SIG-M5 treated with dmso at 0.1 percent for 504 hours (cell line): ENCODE results near the gene SF3A2.

ENCODE experiments used
- DNase-seq: peaks from one replicate; lab custom pipeline; 2025; ENCODE audit not compliant: unreplicated experiment; lab: John Stamatoyannopoulos, UW

The SF3A2 gene

DNA sequence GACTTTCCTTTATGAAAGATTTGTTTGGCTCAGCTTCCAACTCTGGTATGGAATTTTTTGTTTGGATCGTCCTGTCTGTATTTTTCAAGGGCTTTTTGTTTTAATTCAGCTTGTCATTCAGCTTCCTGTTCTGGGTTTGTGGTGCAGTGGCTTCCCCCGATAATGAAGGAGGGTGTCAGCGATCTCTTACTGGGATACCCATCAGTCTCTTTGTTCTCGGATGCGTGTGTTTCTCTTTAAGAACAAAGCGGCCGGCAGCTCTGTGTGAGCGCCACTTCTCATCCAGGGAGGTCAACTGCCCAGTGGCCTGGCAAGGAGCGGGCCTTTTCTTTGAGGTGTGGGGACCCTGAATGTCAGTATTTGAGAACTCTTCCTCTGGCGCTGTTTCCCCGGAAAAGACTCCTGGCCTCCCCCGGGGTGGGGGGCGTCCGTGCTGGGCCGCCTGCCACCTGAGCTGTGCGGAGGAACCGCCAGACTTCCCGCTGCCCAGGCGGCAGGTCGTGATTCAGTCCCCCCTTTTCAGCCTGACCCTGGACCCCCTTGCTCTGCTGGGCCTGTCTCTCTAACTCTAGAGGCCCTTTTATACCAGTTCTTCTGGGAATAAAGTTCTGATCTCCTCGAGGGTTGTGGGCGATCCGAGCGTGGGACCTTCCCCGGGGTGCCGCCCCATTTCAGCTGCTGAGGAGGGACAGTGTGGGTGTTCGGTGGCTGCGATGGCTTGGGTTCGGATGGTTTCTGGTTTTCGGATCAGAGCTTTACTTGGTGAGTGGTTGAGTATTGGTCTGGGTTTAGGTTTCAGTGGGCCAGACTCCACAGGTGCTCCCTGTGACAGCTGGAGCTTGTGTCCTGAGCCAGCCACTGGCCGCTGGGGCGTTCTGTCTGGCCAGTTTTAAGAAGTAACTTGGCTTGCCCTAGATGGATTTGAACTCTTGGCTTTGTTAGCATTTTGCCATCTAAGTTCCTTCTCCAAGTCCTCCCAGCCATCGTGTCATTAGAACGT lies 3.4 kb downstream of the SF3A2 start:
- DNase-seq = no peak

DNA sequence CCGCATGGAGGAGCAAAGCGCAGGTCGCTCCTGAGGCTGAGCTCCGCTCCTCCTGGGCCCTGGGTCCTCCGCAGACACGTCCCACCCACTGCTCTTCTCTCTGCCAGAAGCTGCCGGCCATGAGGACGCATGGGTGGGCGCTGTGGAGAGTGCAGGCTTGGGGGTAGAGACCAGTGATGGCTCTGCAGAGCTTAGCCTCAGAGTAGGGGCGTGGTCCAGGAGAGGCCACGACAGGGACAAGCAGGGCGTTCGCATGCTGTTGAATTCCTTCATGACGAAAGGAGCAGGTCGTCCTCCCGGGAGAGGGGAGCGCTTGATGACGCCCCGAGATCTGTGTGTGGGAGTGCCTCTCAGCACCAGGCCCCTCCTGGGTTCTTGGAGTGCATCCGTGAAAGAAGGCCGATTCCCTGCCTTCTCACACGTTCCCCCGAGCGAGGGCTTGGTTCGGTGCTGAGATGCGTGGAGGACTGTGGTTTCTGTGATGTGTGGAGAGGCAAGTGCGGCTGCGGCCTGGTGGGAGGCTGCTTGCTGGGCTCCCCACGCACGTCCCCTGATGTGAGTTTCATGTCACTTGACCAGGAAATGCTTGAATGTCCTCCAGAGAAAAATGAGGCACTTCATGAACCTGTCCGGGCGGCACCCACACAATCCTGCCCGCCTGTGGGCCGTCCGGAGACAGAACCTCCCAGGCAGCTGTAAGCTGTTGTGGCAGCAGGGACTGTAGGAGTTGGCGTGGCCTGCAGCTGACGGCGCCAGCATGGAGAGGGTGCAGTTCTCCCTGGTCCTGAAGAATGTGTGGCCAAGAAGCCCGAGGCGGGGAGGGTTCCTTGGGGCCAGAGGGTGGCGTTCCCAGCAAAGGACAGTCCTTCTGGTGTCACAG lies 4.5 kb downstream of the SF3A2 start:
- no peak for DNase-seq

DNA sequence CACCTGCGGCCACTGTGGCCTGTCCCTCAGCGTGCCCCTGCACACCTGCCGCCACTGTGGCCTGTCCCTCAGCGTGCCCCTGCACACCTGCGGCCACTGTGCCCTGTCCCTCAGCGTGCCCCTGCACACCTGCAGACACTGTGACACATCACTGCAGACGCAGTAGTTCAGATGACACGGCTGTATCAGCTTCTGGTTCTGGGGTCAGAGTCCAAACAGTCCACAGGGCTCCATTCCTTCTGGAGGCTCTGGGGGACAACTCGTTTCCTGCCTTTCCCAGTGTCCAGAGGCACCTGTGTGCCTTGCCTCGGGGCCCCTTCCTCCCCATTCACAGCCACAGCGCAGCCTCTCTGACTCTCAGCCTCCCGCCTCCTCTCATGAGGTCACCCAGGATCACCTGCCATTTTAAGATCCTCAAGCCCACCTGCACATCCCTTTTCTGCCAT lies 5.5 kb downstream of the SF3A2 start:
- no peak for DNase-seq

DNA sequence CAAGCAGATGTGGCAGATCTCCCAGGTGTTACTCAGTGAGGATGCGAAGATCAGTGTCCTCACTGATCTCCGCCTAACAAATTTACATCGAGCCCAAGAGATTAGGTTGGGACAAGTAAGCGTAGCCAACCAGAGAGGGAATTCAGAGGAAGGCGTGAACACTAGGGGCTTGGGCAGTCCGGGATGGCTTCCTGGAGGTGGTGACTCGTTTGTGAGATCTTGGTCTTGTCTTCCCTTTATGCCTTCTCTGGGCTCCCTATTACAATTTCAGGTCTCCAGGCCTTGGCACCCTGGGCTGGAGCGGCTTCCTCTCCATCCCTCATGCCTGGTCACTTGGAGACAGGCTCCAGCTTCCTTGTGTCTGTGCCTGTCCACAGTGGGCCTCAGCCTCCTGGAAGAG lies 6.2 kb downstream of the SF3A2 start:
- no peak for DNase-seq

DNA sequence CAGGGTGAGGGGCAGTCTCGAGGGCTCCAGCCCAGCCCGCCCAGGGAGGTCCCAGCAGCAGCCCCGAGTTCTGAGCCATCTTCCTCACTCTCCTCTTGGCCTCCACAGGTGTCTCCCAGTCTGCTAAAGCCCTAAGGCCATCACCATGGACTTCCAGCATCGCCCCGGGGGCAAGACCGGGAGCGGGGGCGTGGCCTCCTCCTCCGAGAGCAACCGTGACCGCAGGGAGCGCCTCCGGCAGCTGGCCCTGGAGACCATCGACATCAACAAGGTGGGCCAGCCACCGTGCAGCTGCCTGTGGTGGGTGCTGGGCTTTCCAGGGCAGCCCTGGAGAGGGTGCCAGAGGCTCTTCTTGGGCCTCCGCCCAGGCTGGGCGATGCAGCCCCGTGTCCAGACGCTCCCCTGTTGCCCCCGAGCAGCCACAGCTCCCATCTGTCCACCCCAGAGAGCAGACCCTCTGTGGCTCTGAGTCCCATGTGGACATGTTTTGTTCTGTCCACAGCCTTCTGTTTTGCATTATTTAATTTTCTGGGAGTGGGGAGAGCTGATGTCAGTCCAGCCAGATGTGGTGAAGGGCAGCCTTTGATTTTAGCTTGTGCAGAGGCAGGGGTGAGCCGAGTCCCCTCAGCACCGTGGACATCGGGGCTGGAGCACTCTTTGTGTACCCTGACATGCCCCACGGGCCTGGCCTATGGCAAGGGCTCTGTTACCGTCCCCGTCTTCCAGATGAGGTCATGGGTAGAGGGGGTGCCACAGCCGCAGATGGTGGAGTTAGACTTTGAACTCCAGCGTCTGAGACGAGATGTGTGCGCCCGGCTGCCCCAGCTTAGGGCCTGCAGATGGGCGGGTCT lies 6.9 kb downstream of the SF3A2 start:
- DNase-seq = no peak

DNA sequence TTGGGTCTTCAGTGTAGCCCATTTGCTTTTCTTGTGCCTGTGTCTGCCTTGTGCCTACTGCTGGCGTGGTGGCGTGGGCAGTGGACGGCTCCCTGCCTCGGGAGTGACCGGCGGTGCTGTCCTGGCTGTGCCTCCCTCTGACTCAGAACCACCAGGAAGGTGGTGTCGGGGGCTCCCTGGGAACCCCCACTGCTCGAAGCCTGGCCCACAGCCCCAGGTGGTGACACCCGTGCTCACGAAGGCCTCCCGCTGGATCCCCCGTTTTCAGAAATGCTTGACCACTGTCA lies 7.4 kb downstream of the SF3A2 start:
- DNase-seq = no peak

DNA sequence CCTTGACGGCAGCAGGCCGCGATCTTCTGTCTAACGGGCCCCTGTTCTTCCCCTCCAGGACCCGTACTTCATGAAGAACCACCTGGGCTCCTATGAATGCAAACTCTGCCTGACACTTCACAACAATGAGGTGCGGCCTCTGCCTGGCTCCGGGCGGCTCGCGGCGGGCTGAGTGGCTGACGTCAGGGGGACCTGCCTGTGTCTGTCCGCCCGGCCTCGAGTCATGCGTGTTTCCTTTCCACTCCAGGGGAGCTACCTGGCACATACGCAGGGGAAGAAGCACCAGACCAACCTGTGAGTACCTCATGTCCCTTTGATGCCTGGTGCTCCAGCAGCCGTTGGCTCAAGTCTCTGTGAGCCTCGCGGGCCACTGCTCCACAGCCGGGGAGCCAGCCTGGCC lies 7.9 kb downstream of the SF3A2 start:
- no peak for DNase-seq

DNA sequence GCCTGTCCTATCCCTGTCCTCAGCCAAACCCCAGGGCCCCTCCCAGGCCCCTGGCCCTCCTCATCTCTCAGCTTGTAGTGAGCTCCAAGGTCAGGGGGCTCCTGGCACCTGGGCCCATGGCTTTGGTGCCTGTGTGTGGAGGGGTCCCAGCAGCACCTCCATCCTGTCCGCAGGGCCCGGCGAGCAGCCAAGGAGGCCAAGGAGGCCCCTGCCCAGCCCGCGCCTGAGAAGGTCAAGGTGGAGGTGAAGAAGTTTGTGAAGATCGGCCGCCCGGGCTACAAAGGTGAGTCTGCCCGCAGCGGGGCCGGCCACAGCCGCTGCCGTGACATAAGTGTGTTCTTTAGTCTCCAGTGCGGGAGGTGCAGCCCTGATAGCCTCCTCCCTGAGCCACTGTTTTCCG lies 8.6 kb downstream of the SF3A2 start:
- DNase-seq = no peak

DNA sequence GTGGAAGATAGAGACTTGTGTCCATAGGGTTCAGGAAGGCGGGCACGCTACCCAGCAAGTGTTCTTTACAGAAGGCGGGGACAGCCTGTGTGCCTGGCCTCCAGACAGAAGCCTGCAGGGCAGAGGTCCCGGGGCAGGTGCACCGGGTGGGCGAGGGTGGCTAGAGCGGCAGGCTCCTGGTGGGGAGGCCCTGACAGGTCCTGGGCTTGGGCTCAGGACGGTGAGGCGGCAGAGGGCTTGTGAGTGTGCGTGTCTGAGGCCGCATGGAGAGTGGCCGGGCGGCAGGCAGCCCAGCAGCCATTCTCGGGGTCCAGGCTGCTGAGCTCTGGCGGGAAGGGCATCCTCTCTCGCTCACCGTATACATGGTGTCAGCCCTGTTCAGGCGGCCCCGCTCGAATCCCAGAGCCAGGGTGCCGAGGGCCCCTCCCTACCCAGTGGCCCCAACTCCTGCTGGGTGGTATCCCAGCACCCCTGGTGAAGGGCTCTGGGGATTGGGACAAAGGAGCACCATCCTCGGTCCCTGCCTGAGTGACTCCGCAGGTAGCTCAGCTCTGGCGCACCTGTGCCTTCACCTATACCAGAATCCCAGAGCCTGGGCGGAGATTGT lies 9.5 kb downstream of the SF3A2 start:
- DNase-seq = no peak

DNA sequence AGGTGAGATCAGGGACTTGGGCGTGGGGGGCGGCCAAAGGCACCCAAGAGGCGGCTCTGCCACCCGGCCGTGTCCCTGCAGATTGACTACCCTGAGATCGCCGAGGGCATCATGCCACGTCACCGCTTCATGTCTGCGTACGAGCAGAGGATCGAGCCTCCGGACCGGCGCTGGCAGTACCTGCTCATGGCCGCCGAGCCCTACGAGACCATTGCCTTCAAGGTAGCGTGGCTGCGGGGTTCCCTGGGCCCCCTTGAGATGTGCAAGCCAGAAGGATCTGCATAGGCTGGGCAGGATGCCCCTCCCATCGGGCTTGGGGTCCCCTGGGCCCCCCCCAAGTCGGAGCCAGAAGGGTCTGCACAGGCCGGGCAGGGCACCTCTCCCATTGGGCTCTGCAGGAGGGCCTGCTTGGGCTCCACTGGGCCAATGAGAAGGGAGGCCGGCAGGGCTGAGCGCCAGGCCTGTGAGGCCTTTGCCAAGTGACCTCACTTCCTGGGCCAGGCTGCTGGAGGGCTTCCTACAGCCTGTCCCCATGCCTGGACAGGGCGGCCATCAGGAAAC lies 10.3 kb downstream of the SF3A2 start:
- DNase-seq = no peak

DNA sequence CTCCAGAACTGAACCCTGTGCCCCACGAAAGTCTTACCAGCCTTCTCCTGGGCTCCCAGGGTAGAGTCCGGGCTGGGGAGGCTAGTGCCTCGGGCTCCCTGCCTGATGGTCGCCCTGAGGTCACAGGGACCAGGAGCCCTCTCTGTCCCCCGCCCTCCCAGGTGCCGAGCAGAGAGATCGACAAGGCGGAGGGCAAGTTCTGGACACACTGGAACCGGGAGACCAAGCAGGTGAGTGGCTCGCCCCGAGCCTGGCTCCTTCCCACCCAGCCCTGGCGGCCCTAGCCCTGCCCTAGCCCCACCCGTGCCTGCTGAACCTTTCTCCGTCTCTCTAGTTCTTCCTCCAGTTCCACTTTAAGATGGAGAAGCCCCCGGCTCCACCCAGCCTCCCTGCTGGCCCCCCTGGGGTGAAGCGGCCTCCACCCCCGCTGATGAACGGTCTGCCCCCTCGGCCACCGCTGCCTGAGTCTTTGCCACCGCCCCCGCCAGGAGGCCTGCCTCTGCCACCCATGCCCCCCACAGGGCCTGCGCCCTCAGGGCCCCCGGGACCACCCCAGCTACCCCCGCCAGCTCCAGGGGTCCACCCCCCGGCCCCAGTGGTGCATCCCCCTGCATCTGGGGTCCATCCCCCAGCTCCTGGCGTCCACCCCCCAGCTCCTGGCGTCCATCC lies 10.9 kb downstream of the SF3A2 start:
- no peak for DNase-seq

DNA sequence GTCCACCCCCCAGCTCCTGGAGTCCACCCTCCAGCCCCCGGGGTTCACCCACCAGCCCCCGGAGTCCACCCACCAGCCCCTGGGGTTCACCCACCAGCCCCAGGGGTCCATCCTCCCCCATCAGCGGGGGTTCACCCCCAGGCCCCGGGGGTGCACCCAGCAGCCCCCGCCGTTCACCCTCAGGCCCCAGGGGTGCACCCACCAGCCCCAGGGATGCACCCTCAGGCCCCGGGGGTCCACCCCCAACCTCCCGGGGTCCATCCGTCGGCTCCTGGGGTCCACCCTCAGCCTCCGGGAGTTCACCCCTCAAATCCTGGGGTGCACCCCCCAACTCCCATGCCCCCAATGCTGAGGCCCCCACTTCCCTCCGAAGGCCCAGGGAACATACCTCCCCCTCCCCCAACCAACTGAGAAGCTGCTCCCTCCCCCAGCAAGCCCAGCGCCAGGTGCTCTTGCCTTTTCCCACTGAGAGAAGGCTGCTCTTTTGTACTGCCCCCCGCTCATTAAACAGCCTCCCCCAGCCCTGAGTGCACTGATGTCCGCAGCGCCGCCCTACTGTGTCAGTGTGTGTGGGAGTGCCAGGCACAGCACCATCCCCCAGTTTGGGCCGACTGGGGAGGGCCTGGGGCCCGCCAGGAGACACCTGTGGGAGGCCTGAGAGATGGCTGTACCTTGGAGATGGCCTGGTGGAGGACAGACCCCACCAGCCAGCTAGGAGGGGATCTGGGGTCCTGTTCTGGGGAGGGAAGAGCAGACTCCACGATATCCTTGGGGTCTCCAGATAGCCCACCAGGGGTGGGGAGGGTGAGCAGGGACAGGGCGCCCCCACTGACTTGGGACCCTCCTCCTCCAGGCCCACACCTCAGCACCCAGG lies 11.7 kb downstream of the SF3A2 start:
- DNase-seq = no peak

DNA sequence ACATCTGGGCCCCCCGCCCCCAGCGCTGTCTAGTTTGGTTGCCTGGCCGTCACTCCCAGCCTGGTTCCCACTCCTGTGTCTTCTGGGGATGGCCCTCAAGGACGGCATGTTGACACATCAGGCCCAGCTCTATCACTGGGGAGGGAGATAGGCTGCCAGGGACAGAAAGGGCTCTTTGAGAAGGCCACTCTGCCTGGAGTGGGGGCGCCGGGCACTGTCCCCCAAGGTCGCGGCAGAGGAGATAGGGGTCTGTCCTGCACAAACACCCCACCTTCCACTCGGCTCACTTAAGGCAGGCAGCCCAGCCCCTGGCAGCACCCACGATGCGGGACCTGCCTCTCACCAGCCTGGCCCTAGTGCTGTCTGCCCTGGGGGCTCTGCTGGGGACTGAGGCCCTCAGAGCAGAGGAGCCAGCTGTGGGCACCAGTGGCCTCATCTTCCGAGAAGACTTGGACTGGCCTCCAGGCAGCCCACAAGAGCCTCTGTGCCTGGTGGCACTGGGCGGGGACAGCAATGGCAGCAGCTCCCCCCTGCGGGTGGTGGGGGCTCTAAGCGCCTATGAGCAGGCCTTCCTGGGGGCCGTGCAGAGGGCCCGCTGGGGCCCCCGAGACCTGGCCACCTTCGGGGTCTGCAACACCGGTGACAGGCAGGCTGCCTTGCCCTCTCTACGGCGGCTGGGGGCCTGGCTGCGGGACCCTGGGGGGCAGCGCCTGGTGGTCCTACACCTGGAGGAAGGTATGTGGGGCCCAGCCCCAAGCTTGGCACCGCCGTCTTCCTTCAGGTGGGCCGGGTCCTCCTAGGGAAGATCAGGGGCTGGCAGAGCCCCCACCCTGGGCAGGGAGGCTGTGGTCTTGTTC lies 12.6 kb downstream of the SF3A2 start, which contains the start of gene AMH:
Gene AMH (plus strand): TSS at position 314 of the 857 bp plus-strand sequence. CDS start 10 bp downstream, at position 324.
- DNase-seq = no peak

DNA sequence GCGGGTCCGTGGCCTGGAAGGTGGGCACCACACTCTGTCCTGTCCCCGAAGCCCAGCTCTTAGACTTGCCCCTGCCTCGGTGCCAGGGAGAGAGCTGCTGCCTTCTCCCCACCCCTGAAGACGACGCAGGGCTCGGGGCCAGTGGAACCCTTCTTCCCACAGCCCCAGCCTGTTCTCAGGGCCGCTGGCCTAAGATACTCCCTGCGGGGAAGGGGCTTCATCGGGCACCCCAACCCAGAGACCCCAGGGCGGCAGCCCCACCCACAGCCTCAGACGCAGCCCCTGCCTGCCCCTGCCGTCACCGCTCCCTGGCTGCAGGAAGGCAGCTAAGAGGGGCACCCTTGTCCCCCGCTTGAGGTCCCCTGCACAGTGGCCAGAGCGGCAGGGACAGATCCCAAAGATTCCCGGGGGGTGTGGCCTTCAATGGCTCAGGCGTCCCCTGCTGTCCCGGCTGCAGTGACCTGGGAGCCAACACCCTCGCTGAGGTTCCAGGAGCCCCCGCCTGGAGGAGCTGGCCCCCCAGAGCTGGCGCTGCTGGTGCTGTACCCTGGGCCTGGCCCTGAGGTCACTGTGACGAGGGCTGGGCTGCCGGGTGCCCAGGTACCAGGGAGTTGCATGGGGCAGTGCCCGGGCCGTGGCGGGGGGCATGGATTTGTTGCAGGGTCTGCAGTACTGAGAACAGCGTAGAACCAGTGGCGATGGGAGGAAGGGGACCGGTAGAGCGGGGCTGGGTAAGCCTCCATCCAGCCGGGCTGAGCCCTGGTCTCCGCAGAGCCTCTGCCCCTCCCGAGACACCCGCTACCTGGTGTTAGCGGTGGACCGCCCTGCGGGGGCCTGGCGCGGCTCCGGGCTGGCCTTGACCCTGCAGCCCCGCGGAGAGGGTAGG lies 13.5 kb downstream of the SF3A2 start:
- no peak for DNase-seq

DNA sequence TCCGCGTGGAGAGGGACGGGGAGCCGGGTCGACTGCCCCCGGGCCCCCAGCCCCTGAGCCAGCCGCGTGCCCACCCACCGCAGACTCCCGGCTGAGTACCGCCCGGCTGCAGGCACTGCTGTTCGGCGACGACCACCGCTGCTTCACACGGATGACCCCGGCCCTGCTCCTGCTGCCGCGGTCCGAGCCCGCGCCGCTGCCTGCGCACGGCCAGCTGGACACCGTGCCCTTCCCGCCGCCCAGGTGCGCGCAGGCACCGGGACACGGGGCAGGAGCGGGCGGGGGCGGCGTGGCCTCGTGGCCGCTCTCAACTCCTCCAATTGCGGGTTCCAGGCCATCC lies 14.1 kb downstream of the SF3A2 start:
- DNase-seq = no peak

DNA sequence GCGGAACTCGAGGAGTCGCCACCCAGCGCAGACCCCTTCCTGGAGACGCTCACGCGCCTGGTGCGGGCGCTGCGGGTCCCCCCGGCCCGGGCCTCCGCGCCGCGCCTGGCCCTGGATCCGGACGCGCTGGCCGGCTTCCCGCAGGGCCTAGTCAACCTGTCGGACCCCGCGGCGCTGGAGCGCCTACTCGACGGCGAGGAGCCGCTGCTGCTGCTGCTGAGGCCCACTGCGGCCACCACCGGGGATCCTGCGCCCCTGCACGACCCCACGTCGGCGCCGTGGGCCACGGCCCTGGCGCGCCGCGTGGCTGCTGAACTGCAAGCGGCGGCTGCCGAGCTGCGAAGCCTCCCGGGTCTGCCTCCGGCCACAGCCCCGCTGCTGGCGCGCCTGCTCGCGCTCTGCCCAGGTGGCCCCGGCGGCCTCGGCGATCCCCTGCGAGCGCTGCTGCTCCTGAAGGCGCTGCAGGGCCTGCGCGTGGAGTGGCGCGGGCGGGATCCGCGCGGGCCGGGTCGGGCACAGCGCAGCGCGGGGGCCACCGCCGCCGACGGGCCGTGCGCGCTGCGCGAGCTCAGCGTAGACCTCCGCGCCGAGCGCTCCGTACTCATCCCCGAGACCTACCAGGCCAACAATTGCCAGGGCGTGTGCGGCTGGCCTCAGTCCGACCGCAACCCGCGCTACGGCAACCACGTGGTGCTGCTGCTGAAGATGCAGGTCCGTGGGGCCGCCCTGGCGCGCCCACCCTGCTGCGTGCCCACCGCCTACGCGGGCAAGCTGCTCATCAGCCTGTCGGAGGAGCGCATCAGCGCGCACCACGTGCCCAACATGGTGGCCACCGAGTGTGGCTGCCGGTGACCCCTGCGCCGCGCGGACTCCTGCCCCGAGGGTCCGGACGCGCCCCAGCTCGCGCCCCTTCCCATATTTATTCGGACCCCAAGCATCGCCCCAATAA lies 14.8 kb downstream of the SF3A2 start:
- no peak for DNase-seq
